ENCODE data around the gene OLFM4.

The OLFM4 gene

GRCh38 chr13:53028637-53029203, at the start of gene OLFM4:
Gene OLFM4, plus strand, starts transcription at chr13:53028813. Its CDS starts 24 bp downstream, at chr13:53028837.
- Histone ChIP-seq H3K27me3 (ENCODE audit: control insufficient read depth, insufficient read depth, low read length) (no peaks in the 10 kb centered on the region), H3K9ac (no peak within 1 kb of the TSS), H3K27ac (no peak within 1 kb of the TSS), H3K9me3 (ENCODE audit: control insufficient read depth, low read length) (no peaks in the 10 kb centered on the region), H2AFZ (no peak within 1 kb of the TSS), H3K4me2 (ENCODE audit: low read length) (no peak within 1 kb of the TSS), H3K4me1 (no peaks in the 10 kb centered on the region), H3K36me3 (ENCODE audit: control insufficient read depth, insufficient read depth, low read length) (no peaks in the 10 kb centered on the region), H3K79me2 (no peaks in the 10 kb centered on the region), H3K4me3 (ENCODE audit: low read depth, low read length) (no peak within 1 kb of the TSS)
- no peak for TF ChIP-seq CTCF (IDR thresholded peaks at IDR 0.05)

GRCh38 chr13:52978989-52979388, 49.6 kb upstream of the OLFM4 start:
- no peak for TF ChIP-seq CTCF (IDR thresholded peaks at IDR 0.05)
- no peaks in the 10 kb centered on the region for H3K36me3 ChIP-seq (ENCODE audit: control insufficient read depth, insufficient read depth, low read length)
- no peak overlapping the region for H2AFZ ChIP-seq
- no peak overlapping the region for H3K4me3 ChIP-seq (ENCODE audit: low read depth, low read length)
- no peaks in the 10 kb centered on the region for H3K9me3 ChIP-seq (ENCODE audit: control insufficient read depth, low read length)
- no peaks in the 10 kb centered on the region for H3K4me1 ChIP-seq
- no peak overlapping the region for H3K27ac ChIP-seq
- no peak overlapping the region for H3K4me2 ChIP-seq (ENCODE audit: low read length)
- H3K27me3 ChIP-seq (ENCODE audit: control insufficient read depth, insufficient read depth, low read length), result no peaks in the 10 kb centered on the region
- no peaks in the 10 kb centered on the region for H3K79me2 ChIP-seq
- H3K9ac ChIP-seq, result no peak overlapping the region

GRCh38 chr13:52980695-52981094, 47.9 kb upstream of the OLFM4 start:
- Histone ChIP-seq H3K9ac (no peak overlapping the region), H3K4me3 (ENCODE audit: low read depth, low read length) (no peak overlapping the region)
- TF ChIP-seq CTCF (IDR thresholded peaks at IDR 0.05), result no peak

GRCh38 chr13:52983836-52984235, 44.8 kb upstream of the OLFM4 start:
- no peak overlapping the region for H3K4me2 ChIP-seq (ENCODE audit: low read length)
- no peak overlapping the region for H3K27ac ChIP-seq
- no peak for TF ChIP-seq CTCF (IDR thresholded peaks at IDR 0.05)
- H3K9me3 ChIP-seq (ENCODE audit: control insufficient read depth, low read length), result no peaks in the 10 kb centered on the region
- H3K9ac ChIP-seq, result no peak overlapping the region
- H3K36me3 ChIP-seq (ENCODE audit: control insufficient read depth, insufficient read depth, low read length), result no peaks in the 10 kb centered on the region
- H3K4me3 ChIP-seq (ENCODE audit: low read depth, low read length), result no peak overlapping the region
- H2AFZ ChIP-seq, result no peak overlapping the region
- H3K4me1 ChIP-seq, result no peaks in the 10 kb centered on the region
- no peaks in the 10 kb centered on the region for H3K79me2 ChIP-seq
- H3K27me3 ChIP-seq (ENCODE audit: control insufficient read depth, insufficient read depth, low read length), result no peaks in the 10 kb centered on the region

More at GRCh38 chr13:52980695-52981094, 47.9 kb upstream of the OLFM4 start:
- Histone ChIP-seq H3K36me3 (ENCODE audit: control insufficient read depth, insufficient read depth, low read length) (no peaks in the 10 kb centered on the region), H3K27me3 (ENCODE audit: control insufficient read depth, insufficient read depth, low read length) (no peaks in the 10 kb centered on the region), H3K4me1 (no peaks in the 10 kb centered on the region), H3K4me2 (ENCODE audit: low read length) (no peak overlapping the region), H3K9me3 (ENCODE audit: control insufficient read depth, low read length) (no peaks in the 10 kb centered on the region), H3K79me2 (no peaks in the 10 kb centered on the region), H2AFZ (no peak overlapping the region), H3K27ac (no peak overlapping the region)

- Histone ChIP-seq H3K36me3 (ENCODE audit: control insufficient read depth, insufficient read depth, low read length) (no peaks in the 10 kb centered on the region), H3K4me3 (ENCODE audit: low read depth, low read length) (no peak overlapping the region), H3K27ac (no peak overlapping the region), H2AFZ (no peak overlapping the region), H3K4me1 (no peaks in the 10 kb centered on the region), H3K4me2 (ENCODE audit: low read length) (no peak overlapping the region), H3K79me2 (no peaks in the 10 kb centered on the region), H3K9ac (no peak overlapping the region), H3K9me3 (ENCODE audit: control insufficient read depth, low read length) (no peaks in the 10 kb centered on the region), H3K27me3 (ENCODE audit: control insufficient read depth, insufficient read depth, low read length) (no peaks in the 10 kb centered on the region)
- no peak for TF ChIP-seq CTCF (IDR thresholded peaks at IDR 0.05)
Observed at GRCh38 chr13:52984881-52985363, 43.7 kb upstream of the OLFM4 start.

All from parathyroid adenoma (tissue), 2 donors.